Gastroesophageal sphincter (tissue), 4 donors: Measurements from ENCODE around the gene BPIFB6. TPM values are rescaled to one million over a fixed set of nuclear protein-coding genes. Genes with fewer than 3 reads are reported as not detected.

Source experiments
- ATAC-seq: fragments of 150-250 bp; one replicate; pipeline ENCODE4 v1.9.1; 2016; ENCODE audit warnings: mild to moderate bottlenecking, moderate library complexity
- H3K27ac ChIP-seq, 4 donors: fragments of 200-600 bp; sonication (generic) in 3 of 4; 1 replicate in 3 of 4; 2 replicates in 1 of 4; pipeline ENCODE4 v1.5.1; 2016 to 2019
- H3K27me3 ChIP-seq: fragments of 200-600 bp; sonication (generic); one replicate; pipeline ENCODE4 v1.5.1; 2019
- H3K36me3 ChIP-seq, 2 donors: fragments of 200-600 bp; sonication (generic); one replicate each; pipeline ENCODE4 v1.5.1; 2019; ENCODE audit warnings: control low read depth in 1 of 2
- H3K4me1 ChIP-seq, 3 donors: fragments of 200-600 bp; sonication (generic); 1 replicate in 2 of 3; 2 replicates in 1 of 3; pipeline ENCODE4 v1.5.1; 2016 to 2019; ENCODE audit warnings: control low read depth in 2 of 3
- H3K4me3 ChIP-seq, 2 donors: fragments of 200-600 bp; sonication (generic); one replicate each; pipeline ENCODE4 v1.5.1; 2019; ENCODE audit warnings: mild to moderate bottlenecking in 1 of 2, moderate library complexity in 1 of 2
- H3K9me3 ChIP-seq, 3 donors: fragments of 200-600 bp; sonication (generic); one replicate each; pipeline ENCODE4 v1.5.1; 2017 to 2019; ENCODE audit warnings: control low read depth in 2 of 3
- CTCF ChIP-seq, 4 experiments: fragments of 200-600 bp in 2 of 4; fragments of 450-650 bp in 2 of 4; sonication (generic) in 1 of 4; IDR thresholded peaks; one replicate each; pipeline ENCODE4 v1.5.1; 2017 to 2019; ENCODE audit warnings: antibody characterized with exemption in 4 of 4, mild to moderate bottlenecking in 2 of 4, moderate library complexity in 2 of 4
- EP300 ChIP-seq: sonication (generic); formaldehyde crosslinking; IDR thresholded peaks from one replicate; pipeline ENCODE4 v1.6.1; 2017; ENCODE audit warnings: antibody characterized with exemption, mild to moderate bottlenecking
- POLR2A ChIP-seq, 2 donors: fragments of 450-650 bp; IDR thresholded peaks; one replicate each; pipeline ENCODE4 v1.6.1; 2017; ENCODE audit warnings: antibody characterized with exemption in 2 of 2, mild to moderate bottlenecking in 2 of 2, moderate library complexity in 1 of 2
- POLR2AphosphoS5 ChIP-seq: sonication (generic); formaldehyde crosslinking; IDR thresholded peaks from one replicate; pipeline ENCODE4 v1.6.1; 2017; ENCODE audit warnings: antibody characterized with exemption
- WGBS, 2 donors: methylation state at CpG; one replicate each; pipeline ENCODE4 v1.1.5; 2018; ENCODE audit warnings: low coverage in 1 of 2; 5-methylcytosine and 5-hydroxymethylcytosine counted together
- total RNA-seq, 4 donors: library from RNA; depleted of rRNA; stranded (reverse); fragments of >200 nt; gene quantifications; one replicate each; pipeline ENCODE4 v1.1.0, GENCODE V29; 2016

Gene BPIFB6
- total RNA-seq, 4 donors from 2014 or later: not detected

DNA sequence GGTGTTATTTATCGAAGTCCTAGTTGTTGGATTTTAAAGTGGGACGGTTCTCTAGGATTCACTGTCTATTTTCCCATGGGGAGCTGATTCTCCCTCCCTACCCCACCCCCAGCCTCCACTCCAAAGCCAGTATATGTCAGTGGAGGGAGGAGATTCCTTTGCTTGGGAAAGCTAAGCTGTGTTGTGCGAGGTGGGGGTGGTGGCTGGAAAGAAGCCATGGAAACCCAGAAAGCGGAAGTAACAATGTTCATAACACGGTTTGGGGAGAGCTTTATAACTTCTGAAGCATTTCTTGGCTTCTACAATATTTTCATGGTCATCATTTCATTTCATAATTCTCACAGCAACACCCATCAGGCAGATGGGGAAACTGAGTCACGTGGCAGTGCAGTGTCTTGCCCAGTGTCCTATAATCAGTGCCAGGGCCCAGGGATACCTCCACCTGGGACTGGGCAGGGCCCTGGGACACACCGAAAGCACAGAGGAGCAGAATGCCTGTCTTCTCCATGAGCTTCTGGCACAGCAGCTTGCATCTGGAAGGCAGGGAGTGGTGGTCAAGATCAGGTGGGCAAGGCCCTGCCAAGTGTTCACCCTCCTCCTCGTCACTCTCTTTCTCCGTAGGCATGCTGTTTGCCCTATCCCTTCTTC lies 31.7 kb upstream of the BPIFB6 start:
- no peak for TF ChIP-seq CTCF (IDR thresholded peaks at IDR 0.05)
- no peak for TF ChIP-seq EP300
- TF ChIP-seq POLR2A (IDR thresholded peaks at IDR 0.05): no peak
- TF ChIP-seq POLR2AphosphoS5: no peak
- H3K27ac ChIP-seq: no peak overlapping the region
- H3K36me3 ChIP-seq: no peaks in the 10 kb centered on the region
- WGBS, 2 donors: 58 to 60% methylated on average over 6 of the region's 9 CpGs
- peaks cover 11% of the 10 kb centered on the region for H3K27me3 ChIP-seq
- no peak for ATAC-seq
- H3K4me3 ChIP-seq: no peak overlapping the region
- peaks cover 0 to 14% (median 0%) of the 10 kb centered on the region in 3 donors for H3K9me3 ChIP-seq
- H3K4me1 ChIP-seq: no peaks in the 10 kb centered on the region

DNA sequence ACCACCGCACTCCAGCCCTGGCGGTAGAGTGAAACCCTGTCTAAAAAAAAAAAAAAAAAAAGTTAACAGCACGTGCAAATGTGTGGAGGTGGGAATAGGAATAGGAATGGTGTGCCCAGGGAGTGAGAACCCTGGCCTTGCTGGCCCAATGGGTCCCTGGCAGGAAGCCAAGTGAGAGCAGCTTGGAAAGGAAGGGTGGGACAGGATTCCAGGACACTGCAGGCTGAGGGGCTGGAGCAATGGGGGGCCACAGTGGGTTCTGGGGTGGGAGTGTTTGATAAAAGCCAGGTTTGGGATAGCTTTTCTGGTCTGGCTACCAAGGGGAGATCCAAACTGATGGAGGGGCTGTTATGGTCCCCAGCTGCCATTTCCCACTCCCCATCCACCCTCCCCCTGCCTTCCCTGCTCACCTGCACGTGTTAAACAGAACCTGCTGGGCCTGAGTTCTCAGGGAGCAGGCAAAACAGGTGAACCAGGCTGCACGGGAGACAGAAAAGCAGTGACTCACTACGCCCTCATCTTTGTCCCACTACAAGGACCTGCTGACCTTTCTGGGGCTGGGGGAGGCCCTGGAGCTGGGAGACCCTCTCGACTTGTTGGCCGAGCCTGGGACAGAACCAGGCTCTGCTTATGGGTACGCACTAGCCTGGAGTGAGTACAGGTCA lies 30.5 kb upstream of the BPIFB6 start:
- TF ChIP-seq POLR2A (IDR thresholded peaks at IDR 0.05): no peak
- no peak for TF ChIP-seq CTCF (IDR thresholded peaks at IDR 0.05)
- no peak for TF ChIP-seq POLR2AphosphoS5
- TF ChIP-seq EP300: no peak
- H3K27me3 ChIP-seq: peaks cover 8% of the 10 kb centered on the region
- H3K4me3 ChIP-seq: no peak overlapping the region
- peaks cover 0 to 14% (median 0%) of the 10 kb centered on the region in 3 donors for H3K9me3 ChIP-seq
- ATAC-seq: no peak
- 52 to 62% methylated on average over 4 to 5 of the region's 9 CpGs for WGBS, 2 donors
- H3K27ac ChIP-seq: no peak overlapping the region
- H3K4me1 ChIP-seq: no peaks in the 10 kb centered on the region
- no peaks in the 10 kb centered on the region for H3K36me3 ChIP-seq

GRCh38 chr20:33002087-33002808 lies 29.2 kb upstream of the BPIFB6 start:
- no peak for ATAC-seq
- WGBS, 2 donors: 100% methylated on average over 2 of the region's 7 CpGs; no CpG with 5 or more reads in 1 of the 2 donors
- no peaks in the 10 kb centered on the region for H3K4me1 ChIP-seq
- peaks cover 8% of the 10 kb centered on the region for H3K27me3 ChIP-seq
- no peak for TF ChIP-seq POLR2AphosphoS5
- TF ChIP-seq POLR2A (IDR thresholded peaks at IDR 0.05): no peak
- TF ChIP-seq CTCF (IDR thresholded peaks at IDR 0.05): no peak
- TF ChIP-seq EP300: no peak
- H3K4me3 ChIP-seq: no peak overlapping the region
- no peaks in the 10 kb centered on the region for H3K36me3 ChIP-seq
- no peak overlapping the region for H3K27ac ChIP-seq
- H3K9me3 ChIP-seq: peaks cover 0 to 15% (median 0%) of the 10 kb centered on the region in 3 donors

- Histone ChIP-seq H3K4me1 (no peaks in the 10 kb centered on the region), H3K4me3 (no peak within 1 kb of the TSS), H3K27me3 (peaks cover 3% of the 10 kb centered on the region), H3K36me3 (no peaks in the 10 kb centered on the region), H3K9me3 (peaks cover 0 to 15% (median 0%) of the 10 kb centered on the region in 3 donors), H3K27ac (no peak within 1 kb of the TSS)
- 56 to 57% methylated on average over 1 of the region's 6 CpGs for whole genome bisulfite sequencing, 2 donors
- no peak for TF ChIP-seq POLR2A (IDR thresholded peaks at IDR 0.05)
- no peak for ATAC-seq
Measured at GRCh38 chr20:33004141-33004751, 27.2 kb upstream of the BPIFB6 start, which contains the start of gene SUN5. SUN5 (minus strand) TSS chr20:33004433; CDS start chr20:33004340, 93 bp downstream.

GRCh38 chr20:33005132-33005566 lies 26.3 kb upstream of the BPIFB6 start:
- Histone ChIP-seq H3K36me3 (no peaks in the 10 kb centered on the region), H3K4me1 (no peaks in the 10 kb centered on the region), H3K27me3 (no peaks in the 10 kb centered on the region), H3K4me3 (no peak overlapping the region), H3K9me3 (peaks cover 0 to 15% (median 0%) of the 10 kb centered on the region in 3 donors), H3K27ac (no peak overlapping the region)
- ATAC-seq: no peak
- 38 to 45% methylated on average over 2 to 4 of the region's 4 CpGs for WGBS, 2 donors
- no peak for TF ChIP-seq EP300
